ENCODE results near the gene YY1AP1.
"Not testable (repeated sequence)": the region's sequence is repeated elsewhere in the genome, so short reads cannot be mapped to it uniquely, and the experiment has no call there.

YY1AP1 gene

GRCh38 chr1:155671750-155672149 lies 16.8 kb downstream of the YY1AP1 start:
- Histone ChIP-seq H3K27ac (ENCODE audit: poor library complexity, severe bottlenecking) (no peak overlapping the region), H3K9me3 (ENCODE audit: severe bottlenecking) (no peaks in the 10 kb centered on the region), H3K27me3 (ENCODE audit: insufficient read depth, poor library complexity, severe bottlenecking) (no peaks in the 10 kb centered on the region), H3K4me1 (ENCODE audit: insufficient read depth, poor library complexity, severe bottlenecking) (no peaks in the 10 kb centered on the region), H3K4me3 (ENCODE audit: severe bottlenecking) (no peak overlapping the region), H3K36me3 (ENCODE audit: low read depth) (peaks cover 96% of the 10 kb centered on the region)
- no peak for ATAC-seq (ENCODE audit: low read depth)
- DNase-seq (ENCODE audit: low spot score): no peak
- no peak for TF ChIP-seq CTCF (IDR thresholded peaks at IDR 0.05; ENCODE audit: poor library complexity, severe bottlenecking)

- TF ChIP-seq CTCF (IDR thresholded peaks at IDR 0.05; ENCODE audit: poor library complexity, severe bottlenecking): no peak
These were observed 19.1 kb downstream of the YY1AP1 start for GRCh38 chr1:155669233-155670162.

DNA sequence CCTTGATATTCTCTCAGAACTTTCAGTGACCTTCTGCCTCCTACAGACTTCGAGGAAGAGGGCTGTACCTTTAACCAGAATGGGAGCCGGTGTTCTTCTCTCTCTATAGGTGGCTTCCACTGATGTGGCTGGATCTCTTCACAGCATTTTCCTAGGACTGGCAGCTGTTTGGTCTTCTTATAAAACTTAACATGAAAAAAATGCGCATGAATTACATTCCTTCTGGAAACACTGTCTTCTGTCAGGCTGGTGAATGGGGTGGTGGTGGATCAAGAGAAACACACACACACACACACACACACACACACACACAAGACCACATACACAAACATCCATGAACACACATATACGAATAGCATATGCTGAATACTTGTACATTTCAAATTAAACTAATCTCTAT lies 27.3 kb downstream of the YY1AP1 start:
- not testable (repeated sequence) for H3K9me3 ChIP-seq (ENCODE audit: severe bottlenecking); H3K27me3 ChIP-seq (ENCODE audit: insufficient read depth, poor library complexity, severe bottlenecking); H3K4me3 ChIP-seq (ENCODE audit: severe bottlenecking); DNase-seq (ENCODE audit: low spot score); ATAC-seq (ENCODE audit: low read depth); H3K4me1 ChIP-seq (ENCODE audit: insufficient read depth, poor library complexity, severe bottlenecking); H3K27ac ChIP-seq (ENCODE audit: poor library complexity, severe bottlenecking)
- H3K36me3 ChIP-seq (ENCODE audit: low read depth): peaks cover 71% of the 10 kb centered on the region

More at GRCh38 chr1:155669233-155670162, 19.1 kb downstream of the YY1AP1 start:
- Histone ChIP-seq H3K27me3 (ENCODE audit: insufficient read depth, poor library complexity, severe bottlenecking) (no peaks in the 10 kb centered on the region), H3K9me3 (ENCODE audit: severe bottlenecking) (no peaks in the 10 kb centered on the region), H3K27ac (ENCODE audit: poor library complexity, severe bottlenecking) (no peak overlapping the region), H3K4me1 (ENCODE audit: insufficient read depth, poor library complexity, severe bottlenecking) (no peaks in the 10 kb centered on the region), H3K36me3 (ENCODE audit: low read depth) (peaks cover 96% of the 10 kb centered on the region), H3K4me3 (ENCODE audit: severe bottlenecking) (no peak overlapping the region)
- no peak for ATAC-seq (ENCODE audit: low read depth)
- no peak for DNase-seq (ENCODE audit: low spot score)

GRCh38 chr1:155657463-155657862 lies 31.1 kb downstream of the YY1AP1 start:
- H3K36me3 ChIP-seq (ENCODE audit: low read depth): peaks cover 34% of the 10 kb centered on the region
- H3K27ac ChIP-seq (ENCODE audit: poor library complexity, severe bottlenecking): no peak overlapping the region
- TF ChIP-seq CTCF (IDR thresholded peaks at IDR 0.05; ENCODE audit: poor library complexity, severe bottlenecking): no peak
- ATAC-seq (ENCODE audit: low read depth): no peak
- DNase-seq (ENCODE audit: low spot score): no peak
- H3K9me3 ChIP-seq (ENCODE audit: severe bottlenecking): no peaks in the 10 kb centered on the region
- peaks cover 4% of the 10 kb centered on the region for H3K4me1 ChIP-seq (ENCODE audit: insufficient read depth, poor library complexity, severe bottlenecking)
- no peak overlapping the region for H3K4me3 ChIP-seq (ENCODE audit: severe bottlenecking)
- no peaks in the 10 kb centered on the region for H3K27me3 ChIP-seq (ENCODE audit: insufficient read depth, poor library complexity, severe bottlenecking)

GRCh38 chr1:155652951-155653350 lies 35.6 kb downstream of the YY1AP1 start:
- Histone ChIP-seq H3K27ac (ENCODE audit: poor library complexity, severe bottlenecking) (peak overlapping the region; percentile 90), H3K9me3 (ENCODE audit: severe bottlenecking) (no peaks in the 10 kb centered on the region), H3K27me3 (ENCODE audit: insufficient read depth, poor library complexity, severe bottlenecking) (no peaks in the 10 kb centered on the region), H3K36me3 (ENCODE audit: low read depth) (no peaks in the 10 kb centered on the region), H3K4me1 (ENCODE audit: insufficient read depth, poor library complexity, severe bottlenecking) (peaks cover 22% of the 10 kb centered on the region), H3K4me3 (ENCODE audit: severe bottlenecking) (no peak overlapping the region)
- no peak for ATAC-seq (ENCODE audit: low read depth)
- DNase-seq (ENCODE audit: low spot score): no peak
- TF ChIP-seq CTCF (IDR thresholded peaks at IDR 0.05; ENCODE audit: poor library complexity, severe bottlenecking): no peak

Data from RWPE2 (cell line).